Measurements from ENCODE around the gene PDGFB.

The PDGFB gene

DNA sequence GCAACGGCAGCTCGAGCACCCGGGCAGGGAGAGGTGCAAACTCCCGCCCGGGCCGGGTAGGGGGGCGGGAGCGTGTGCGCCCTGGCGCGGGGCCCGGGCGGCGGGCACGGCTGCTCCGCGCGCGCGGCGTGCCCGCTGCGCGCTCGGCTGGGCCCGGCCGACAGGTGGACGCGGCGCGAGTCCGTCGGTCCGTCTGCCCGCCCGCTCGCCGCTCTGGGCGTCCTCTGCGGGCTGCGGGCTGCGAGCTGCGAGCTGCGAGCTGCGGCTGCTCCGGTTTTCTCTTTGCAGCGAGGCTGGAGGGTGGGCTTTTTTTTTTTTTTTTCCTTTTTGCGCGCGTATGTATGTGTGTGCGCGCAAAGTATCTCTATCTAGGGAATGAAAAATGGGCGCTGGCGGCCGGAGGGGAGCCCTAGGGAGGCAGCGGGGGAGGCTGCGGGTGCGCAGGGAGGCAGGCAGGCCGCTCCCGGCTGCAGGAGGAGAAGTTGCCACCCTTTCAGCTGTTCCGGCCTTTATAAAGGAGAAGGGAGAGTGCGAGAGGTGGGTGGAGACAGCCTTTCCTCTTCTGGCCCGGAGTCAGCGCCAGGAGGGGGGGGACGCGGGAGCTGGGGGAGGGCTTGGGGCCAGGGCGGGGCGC is at the start of gene PDGFB:
Gene PDGFB (minus strand): TSS at position 487 of the 634 bp plus-strand sequence. CDS start 1,019 bp downstream, outside the sequence.
- DNase-seq, result no peak

DNA sequence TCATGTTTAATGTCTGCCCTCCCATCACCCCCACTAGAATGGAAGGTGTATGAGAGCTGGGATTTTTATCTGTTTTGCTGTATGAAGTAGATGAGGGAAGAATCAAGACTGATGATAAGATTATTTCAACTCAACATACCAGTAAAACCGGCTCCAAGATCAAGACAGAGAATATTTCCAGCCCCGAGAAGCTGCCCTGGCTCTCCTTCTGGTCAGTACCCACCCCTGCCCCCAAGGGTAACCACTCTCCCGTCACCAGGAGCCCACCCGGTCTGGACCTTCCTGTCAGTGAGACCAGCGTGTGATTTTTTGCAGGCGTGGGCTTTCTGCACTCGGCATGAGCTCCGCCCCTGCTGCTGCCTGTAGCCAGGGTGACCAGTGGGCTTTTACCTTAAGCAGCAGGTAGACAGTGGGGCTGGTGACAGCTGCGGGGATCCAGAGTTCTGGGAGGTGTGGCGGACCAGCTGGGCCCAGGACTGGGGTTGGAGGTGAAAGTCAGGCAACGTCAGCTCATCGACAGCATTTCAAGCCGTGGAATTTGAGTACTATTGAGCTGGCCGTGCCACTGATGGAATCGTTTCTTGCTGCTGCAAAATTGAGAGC is 49.1 kb upstream of the PDGFB start:
- no peak for DNase-seq

DNA sequence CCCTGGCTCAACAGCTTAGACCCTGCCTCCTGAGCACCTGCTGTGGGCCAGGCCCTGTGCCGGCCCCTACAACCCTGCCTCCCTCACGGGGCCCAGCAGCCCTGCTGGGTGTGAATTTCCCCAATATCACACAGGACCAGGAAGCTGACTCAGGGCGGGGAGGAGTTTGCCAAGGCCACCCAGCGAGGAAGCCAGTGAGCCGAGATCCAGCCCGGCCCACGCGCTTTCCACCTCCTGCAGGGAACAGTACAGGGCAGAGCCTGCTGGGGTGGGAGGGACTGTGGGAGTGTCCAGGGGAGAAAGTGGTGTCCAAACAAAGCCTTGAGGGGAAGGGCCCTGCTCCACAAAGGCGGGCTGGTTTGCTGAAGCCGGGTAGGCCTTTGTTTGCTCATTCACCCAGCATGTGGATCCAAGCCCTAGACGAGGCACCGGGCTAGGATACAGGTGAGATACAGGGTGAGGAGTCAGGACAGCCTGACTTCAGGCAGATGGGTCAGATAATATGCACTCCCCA is 47.8 kb upstream of the PDGFB start:
- DNase-seq, result no peak

DNA sequence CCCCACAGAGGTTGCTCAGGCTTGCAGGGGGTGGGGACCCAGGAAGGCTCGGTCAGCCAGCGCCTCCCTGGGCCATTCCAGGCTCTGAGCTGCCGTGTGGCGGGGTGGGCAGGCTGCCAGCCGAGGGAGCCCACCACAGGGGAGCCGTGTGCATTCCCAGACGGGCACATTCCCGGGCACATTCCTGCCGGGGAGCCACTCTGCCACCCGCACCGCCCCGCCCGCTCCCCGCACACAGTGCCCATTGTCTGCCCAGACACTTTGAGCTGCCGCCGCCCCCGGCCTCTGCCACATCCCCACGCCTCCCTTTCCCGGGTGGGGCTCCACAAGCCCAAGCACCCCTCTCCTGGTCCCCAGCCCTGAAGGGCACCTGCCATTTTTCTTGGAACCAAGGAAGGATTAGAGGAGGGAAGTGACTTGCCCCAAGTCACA is 47.3 kb upstream of the PDGFB start:
- DNase-seq, result no peak

DNA sequence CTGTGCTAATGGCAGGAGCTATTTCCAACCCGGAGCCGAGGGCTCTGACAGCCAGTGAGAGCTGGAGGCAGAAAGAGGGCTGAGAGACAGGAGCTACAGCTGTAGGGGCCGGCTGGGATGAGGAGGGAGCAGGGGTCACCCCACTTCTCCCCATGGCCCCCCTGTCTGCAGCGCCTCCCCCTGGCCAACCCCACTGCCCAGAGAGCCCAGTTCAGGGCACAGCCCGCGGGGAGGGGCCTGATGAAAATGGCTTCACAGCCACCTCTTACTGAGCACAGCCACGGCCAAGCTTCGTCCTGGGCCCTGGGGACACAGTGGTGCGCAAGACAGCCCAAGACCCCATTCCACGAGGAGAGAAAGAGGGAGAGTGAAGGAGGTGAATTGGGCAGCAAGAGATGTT is 46.7 kb upstream of the PDGFB start:
- no peak for DNase-seq

DNA sequence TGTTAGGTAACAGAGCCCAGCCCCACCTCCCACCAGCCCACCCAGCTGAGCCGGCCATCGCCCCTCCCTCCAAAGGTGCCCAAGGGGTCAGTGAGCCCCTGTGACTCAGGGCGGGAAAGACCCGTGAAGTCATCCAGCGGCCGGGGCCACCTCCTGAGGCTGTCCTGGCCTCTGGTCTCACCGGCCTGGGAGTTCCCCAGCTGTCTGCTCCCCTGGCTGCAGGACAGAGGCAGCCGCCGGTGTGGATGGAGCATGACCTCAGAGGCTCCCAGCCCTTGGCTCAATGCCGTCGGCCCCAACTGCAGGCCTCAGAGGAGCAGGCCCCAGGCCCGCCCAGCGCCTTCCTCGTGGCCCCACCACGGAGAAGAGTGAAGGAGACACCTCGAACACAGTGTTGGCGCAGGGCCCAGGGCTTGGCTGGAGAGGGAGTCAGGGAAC is 46.0 kb upstream of the PDGFB start:
- no peak for DNase-seq

DNA sequence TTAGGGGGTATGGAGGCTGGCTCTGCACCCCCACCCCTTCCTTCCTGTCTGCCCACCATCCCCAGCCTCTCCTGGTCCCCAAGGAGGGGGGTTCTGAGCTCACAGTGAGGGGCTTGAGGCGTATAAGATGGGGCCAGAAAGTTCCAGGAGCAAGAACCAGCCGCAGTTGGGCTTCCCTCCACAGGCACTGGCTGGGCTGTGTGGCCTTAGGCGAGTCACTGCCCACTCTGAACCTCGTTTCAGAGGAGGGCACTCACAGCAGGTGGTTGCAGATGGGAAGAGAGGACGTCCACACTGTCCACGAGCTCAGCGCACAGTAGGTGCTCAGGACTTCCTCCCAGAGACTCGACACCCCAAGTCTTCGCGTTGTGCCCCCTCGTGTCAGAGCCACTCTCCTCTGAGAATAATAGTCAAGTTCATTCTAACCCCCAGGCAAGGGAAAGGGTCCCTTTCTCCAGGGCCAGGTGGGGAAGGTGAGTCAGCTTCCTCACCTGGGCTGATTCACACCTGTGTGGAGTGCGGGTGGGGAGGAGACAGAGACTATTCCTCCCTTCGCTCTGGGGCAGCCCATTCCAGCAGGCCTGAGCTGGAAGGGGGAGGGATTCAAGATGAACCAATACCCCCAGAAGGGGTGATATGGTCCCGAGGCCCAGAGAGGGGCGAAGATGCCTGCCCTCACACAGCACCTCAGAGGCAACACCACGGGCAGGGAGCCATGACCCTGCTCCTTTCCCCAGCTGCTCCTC is 45.4 kb upstream of the PDGFB start:
- DNase-seq, result no peak

DNA sequence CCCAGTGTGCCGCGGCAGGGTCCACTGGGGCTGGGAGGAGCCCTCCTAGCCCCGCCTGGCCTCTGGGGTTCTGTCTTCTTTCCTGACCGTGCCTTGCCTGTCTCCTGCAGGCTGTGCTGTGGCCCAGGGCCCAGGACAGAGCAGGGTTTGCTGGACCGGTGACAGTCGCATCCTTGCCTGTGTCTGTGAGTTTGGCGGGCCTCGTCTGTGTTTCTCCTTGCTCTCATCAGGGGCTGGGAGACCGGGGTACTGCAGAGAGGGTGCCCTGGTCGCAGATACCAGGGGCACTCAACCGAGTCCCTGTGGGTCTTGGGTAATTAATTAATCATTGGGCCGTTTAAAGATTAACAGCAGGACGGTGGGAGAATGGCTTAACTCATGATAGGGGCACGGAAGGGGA is 44.8 kb upstream of the PDGFB start:
- DNase-seq, result no peak

DNA sequence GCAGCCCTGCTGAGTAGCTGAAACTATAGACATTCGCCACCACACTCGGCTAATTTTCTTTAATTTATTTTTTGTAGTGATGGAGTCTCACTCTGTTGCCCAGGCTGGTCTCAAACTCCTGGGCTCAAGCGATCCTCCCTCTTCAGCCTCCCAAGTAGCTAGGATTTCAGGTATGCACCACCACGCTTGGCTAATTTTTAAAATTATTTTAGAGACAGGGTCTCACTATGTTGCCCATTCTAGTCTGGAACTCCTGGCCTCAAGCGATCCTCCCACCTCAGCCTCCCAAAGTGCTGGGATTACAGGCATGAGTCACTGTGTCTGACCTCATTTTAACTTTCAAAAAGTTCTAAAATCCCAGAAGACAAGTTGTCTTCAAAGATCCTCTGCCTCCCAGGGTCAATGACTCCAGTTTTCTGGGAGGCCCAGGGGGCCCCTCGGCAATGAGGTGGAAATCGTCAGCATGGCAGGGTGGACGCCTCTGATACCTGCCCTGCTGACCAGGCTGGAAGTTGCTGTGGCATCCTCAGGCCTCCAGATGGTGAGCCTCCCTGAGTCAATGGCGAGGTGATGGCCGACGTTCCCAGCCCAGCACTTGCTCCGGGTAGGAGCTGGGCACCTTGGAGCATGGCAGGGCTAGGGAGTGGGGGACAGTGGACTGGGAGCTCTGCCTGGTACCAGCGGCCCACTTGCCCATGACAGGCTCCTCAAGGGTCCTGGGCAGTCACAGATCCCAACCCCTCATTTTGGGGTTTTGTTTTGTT is 43.5 kb upstream of the PDGFB start:
- no peak for DNase-seq

DNA sequence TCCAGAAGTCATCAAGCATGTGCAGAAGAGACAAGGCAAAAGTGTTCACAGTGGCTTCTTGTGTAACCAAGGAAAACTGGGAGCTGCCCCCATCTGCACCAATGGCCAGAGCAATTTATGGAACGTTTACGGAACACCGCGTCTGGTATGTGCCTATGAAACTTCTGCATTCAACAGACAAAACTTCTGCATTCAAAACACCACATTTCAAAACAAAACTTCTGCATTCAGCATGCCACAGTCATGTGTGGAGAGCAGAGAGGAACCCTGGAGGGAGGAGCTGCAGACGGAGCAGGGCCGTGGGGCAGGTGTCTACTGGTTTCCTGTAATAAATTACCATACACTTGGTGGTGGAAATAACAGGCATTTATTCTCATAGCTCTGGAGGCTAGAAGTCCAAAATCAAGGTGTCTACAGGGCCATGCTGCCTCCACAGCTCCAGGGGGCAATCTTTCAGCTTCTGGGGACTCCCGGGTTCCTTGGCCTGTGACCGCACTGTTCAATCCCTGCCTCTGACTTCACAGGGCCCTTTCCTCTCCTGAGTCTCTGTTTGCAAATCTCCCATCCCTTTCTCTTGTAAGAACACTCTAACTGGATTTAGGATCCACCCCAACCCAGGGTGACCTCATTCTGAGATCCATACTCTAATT is 42.4 kb upstream of the PDGFB start:
- no peak for DNase-seq

DNA sequence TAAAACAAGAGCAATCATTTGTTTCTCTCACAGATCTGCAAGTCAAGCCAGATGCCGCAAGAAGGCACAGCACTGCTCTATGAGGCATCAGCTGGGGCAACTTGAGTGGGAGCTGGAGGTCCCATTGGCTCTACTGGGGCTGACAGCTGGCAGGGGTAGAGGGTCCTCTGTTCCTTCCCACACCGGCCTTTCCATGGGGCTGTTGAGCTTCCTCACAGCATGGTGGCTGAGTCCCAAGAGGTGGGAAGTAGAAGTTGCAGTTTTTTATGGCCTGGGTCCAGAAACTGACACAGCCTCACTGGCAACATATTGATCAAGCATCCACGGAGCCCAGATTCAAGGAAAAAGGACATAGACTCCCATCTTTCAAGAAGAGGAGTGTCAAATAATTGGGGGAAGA is 40.2 kb upstream of the PDGFB start:
- no peak for DNase-seq

DNA sequence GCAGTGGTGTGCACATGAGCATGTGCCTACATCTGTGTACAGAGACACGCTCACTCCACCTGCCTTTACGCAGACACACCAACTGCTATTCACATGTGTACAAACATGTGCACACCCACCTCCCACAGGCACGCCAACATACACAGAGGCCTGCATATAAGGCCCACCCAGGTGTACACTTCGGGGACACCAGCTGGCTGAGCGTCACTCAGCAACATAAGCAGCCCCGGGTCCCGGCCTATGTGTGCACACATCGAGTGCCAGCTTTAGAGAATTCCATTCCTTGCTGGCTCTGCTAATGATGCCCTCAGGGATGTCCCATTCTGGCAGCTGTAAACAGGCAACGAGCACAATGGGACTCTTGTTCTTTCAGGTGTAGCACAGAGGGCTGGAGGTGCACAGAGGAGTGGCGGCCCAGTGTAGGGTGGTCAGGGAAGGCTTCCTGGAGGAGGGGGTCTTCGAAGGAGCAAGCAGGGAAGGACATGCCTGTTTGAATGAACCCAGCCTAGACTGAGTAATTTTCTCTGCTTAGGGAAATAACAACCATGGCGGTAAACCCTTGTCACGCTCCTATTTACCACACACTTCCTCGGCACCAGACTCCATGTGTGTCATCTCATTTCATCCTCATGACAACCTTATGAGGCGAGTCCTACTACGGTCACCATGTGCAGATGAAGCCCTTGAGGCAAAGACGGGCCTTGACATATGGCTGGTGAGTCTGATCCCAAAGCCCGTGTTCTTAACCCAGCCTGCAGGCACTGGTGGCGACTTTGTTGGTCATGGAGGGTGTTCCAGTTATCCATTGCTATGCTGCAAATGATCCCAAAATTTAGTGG is 39.6 kb upstream of the PDGFB start:
- no peak for DNase-seq

DNA sequence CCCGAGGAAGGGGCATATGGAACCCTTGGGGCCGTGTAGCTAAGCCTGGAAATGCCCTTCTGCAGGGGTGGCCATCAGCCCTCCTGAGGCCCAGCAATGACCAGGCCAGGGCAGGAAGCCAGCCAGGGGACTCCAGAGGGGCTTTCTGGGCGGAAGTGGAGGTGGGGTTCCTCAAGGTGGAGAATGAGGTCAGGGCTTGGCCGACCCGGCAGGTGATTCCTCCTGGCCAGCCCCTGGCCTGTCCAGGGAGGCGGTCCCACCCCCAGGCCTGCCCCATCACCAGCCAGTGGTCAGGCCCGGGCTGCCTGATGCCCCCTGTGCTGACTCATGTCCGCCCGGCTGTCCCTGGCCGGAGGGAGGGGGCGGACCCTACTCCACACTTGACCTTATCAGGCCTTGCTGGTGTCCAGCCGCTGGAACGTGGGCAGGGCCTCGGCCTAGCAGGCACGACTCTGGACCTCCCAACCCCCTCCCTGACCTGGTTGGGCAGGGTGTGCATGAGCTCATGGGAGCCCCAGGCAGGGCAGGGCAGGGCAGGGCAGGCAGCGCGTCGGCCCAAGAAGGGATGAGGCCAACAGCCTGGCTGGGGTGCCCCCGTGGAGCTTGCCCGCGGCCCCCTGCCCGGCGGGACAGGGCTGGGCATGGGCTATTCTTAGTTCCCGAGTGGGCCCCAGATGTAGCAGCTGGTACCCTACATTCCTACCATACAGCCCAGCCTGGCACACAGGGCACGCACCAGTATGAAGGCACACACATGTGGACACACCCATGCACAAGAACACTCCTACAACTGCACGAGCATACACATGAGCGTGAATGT is 38.8 kb upstream of the PDGFB start:
- no peak for DNase-seq

DNA sequence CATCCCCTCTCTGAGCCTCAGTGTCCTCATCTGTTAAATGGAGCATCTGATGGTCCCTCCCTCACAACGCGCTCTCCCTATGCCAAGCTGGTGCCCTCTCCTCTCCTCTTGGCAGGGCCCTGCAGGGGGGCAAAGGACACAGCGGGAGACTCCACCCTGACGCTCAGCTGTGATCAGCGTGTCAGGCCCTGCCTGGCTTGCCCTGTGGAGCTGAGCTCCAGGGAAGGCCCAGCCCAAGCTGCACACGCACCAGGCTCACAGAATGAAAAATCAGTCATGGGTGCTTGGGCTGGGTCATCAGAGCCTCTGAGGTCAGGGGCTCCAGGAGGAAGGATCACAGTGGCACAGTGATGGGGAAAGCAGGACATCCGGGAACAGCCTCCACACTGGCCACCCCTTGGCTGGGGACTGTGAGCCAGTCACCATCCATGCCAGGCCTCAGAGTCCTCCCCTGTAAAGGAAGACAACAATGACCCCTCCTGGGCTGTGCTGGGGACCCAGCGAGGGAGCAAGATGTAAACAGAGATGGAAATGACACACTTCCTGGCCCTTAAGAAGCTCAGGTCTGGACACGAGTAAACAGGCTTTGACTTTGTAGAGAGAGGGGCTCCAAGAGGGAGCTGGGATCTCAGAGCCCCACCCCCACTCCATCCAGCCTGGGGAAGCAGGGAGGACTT is 38.0 kb upstream of the PDGFB start:
- DNase-seq, result no peak

DNA sequence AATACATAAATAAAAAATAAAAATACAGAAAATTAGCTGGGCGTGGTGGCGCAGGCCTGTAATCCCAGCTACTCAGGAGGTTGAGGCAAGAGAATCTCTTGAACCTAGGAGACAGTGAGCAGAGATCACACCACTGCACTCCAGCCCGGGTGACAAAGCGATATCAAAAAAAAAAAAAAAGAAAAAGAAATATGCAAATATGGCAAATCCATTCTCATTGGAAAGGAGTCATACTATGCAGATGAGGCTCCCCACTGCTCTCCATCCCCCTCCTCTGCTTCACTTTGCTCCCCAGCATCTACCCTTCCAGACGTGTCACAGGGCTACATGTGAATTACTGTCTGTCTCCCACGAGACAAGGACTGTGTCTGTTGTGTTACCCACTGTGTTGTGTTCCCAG is 36.3 kb upstream of the PDGFB start:
- no peak for DNase-seq

DNA sequence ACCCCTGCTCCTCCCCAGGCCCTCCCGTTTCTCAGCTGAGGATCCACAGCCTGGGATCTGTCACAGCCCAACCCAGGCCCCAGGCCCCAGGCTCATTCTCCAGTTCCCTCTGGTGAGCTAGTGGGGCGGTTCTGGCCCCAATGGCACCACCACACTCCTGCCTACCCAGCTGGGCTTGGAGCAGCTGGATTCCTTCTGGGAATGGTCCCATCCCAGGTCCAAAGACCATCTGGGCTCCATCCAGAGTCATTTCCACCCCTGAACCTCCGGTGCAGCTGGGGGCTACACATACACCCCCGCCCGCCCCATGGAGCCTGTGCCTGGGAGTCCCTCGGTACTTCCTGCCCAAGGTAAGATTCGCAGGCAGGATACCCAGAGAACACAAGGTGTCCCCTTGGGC is 35.5 kb upstream of the PDGFB start:
- DNase-seq, result no peak

DNA sequence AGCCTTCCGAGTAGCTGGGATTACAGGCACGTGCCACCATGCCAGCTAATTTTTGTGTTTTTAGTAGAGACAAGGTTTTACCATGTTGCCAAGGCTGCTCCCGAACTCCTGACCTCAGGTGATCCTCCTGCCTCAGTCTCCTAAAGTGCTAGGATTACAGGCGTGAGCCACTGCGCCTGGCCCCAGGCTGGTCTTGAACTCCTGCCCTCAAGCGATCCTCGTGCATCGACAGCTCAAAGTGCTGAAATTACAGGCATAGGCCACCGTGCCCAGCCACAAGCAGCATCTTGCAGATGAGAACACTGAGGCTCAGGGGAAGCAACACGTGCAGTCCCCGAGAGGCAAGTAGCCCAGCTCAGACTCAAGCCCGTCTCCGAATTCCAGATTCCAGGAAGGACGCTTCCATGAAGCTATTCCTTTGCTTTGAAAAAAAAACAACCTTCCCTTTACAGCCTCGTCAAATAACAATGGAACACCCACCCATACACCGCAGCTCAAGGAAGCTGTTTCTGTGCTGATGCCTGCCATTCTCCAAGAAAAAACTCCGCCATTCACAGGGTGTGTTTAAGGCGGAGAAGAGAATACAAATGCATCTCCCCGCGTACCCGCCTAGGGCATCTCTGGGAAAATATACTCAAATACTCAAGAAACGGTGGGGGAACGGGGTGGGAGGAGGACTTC is 34.5 kb upstream of the PDGFB start:
- no peak for DNase-seq

DNA sequence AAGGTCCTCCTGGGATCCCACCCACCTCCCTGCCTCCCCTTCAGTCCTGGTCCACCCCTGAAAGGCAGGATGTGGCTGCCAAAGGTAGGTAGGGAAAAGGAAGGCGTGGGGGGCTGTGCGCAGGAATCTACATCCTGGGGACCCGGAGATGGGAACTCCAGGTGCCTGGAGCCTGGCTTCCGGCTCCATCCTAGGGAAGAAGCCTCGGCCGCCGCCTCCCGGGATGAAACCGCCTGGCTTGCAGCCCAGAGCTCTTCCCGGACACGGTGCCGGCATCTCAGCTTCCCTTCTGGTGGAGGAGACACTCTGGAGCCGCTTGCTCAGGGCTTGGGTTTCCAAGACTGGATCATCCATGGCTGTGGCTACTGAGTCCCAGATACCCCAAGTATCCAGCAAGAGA is 33.3 kb upstream of the PDGFB start:
- DNase-seq, result no peak

DNA sequence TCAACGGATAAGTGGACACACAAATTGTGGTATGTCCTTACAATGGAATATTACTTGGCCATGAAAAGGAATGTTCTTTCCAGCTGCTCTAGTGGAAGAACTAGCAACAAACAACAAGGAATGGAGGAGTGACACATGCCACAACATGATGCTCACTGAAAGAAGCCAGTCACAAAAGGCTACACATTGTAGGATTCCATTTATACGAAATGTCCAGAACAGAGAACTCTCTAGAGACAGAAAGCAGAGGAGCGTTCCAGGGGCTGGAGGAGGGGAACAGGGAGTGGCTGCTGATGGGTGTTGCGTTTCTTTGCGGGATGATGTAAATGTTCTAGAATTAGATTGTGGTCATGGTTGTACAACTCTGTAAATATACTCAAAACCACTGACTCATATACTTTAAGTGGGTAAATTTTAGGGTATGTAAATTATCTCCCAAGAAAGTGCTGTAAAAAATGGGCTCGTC is 32.4 kb upstream of the PDGFB start:
- DNase-seq, result no peak
